ENCODE data around the gene PTH1R. TPM values are rescaled to one million over a fixed set of nuclear protein-coding genes. Genes with fewer than 3 reads are reported as not detected.

PTH1R gene
- total RNA-seq, 1 donor from 2014 or later, result not detected

GRCh38 chr3:46863261-46863782 lies 14.2 kb upstream of the PTH1R start, which contains the start of gene MYL3:
Gene MYL3 (minus strand): TSS chr3:46863444. CDS start chr3:46863390, 54 bp downstream.
- intact Hi-C loops (cut with micrococcal nuclease), result no loop called here
- no peak for DNase-seq (ENCODE audit: low spot score)
- Mint-ChIP-seq H3K27me3 (ENCODE audit: insufficient read depth) (peaks cover 6% of the 10 kb centered on the region), H3K4me3 (no peak within 1 kb of the TSS), H3K27ac (no peak within 1 kb of the TSS), H3K4me1 (ENCODE audit: low read depth) (no peaks in the 10 kb centered on the region), H3K36me3 (ENCODE audit: low read depth) (no peaks in the 10 kb centered on the region), H3K9me3 (no peaks in the 10 kb centered on the region)

DNA sequence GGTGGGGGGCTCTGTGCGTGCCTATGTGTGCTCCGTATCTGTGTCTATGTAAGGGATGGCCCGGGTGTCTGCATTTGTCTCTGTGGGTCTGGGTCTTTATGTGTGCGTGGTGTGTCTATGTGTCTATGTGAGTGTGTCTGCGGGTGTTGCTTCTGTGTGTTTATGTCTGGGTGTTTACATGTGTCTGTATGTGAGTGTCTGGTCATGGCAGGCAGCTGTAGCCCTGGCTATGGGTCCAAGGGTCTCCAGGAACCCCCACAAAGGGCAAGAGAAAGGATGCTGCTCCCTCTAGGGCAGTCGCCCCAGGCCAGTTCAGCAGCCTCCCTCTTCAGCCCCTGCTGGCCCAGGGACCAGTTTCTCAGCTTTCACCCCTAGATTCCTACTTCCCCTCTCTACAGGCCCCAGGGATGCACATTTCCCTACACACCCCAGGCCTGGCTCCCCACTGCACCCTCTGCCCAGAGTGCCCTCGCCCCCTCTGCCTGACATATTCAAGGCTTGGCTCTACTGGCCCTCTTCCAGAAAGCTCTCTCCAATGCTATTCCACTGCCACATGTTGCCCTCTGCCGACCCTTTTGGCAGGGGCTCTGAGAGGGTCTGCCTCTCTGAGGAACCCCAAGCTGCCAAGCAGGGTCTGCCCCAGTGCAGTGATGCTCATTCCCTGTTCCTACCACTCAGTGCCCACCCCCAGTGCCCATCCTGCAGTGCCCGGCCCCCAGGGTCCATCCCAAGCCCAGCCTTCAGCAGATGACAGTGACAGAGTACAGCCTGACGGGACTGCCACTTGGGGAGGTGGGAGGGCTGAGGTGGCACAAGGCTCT lies 13.2 kb upstream of the PTH1R start:
- no peak for DNase-seq (ENCODE audit: low spot score)
- H3K27ac Mint-ChIP-seq, result no peak overlapping the region
- H3K36me3 Mint-ChIP-seq (ENCODE audit: low read depth), result no peaks in the 10 kb centered on the region
- no peaks in the 10 kb centered on the region for H3K9me3 Mint-ChIP-seq
- intact Hi-C loops (cut with micrococcal nuclease), result no loop called here
- no peaks in the 10 kb centered on the region for H3K4me1 Mint-ChIP-seq (ENCODE audit: low read depth)
- H3K27me3 Mint-ChIP-seq (ENCODE audit: insufficient read depth), result peaks cover 7% of the 10 kb centered on the region
- no peak overlapping the region for H3K4me3 Mint-ChIP-seq

GRCh38 chr3:46865031-46865507 lies 12.5 kb upstream of the PTH1R start:
- intact Hi-C loops (cut with micrococcal nuclease), result no loop called here
- Mint-ChIP-seq H3K27me3 (ENCODE audit: insufficient read depth) (peaks cover 5% of the 10 kb centered on the region), H3K36me3 (ENCODE audit: low read depth) (no peaks in the 10 kb centered on the region), H3K27ac (no peak overlapping the region), H3K9me3 (no peaks in the 10 kb centered on the region), H3K4me1 (ENCODE audit: low read depth) (no peaks in the 10 kb centered on the region), H3K4me3 (no peak overlapping the region)
- DNase-seq (ENCODE audit: low spot score), result no peak

DNA sequence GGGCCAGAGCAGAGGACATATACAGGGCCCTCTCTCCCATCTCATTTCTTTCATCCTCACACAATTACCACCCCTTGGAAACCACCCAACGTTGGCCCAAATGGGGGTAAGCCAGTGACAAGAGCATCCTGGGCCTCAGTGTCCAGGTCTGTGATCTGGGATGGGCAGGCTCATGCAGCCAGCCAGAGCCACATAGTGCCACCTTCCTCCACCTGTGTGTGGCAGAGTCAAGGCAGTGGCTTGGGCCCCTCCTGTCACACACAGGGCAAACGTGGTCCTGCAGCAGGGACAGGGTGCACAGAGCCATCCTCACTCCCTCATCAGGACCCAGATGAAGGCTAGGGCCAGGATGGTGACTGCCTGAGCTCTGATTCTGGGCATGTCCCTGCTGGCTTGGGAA lies 12.0 kb upstream of the PTH1R start:
- no peaks in the 10 kb centered on the region for H3K4me1 Mint-ChIP-seq (ENCODE audit: low read depth)
- H3K9me3 Mint-ChIP-seq, result no peaks in the 10 kb centered on the region
- H3K36me3 Mint-ChIP-seq (ENCODE audit: low read depth), result no peaks in the 10 kb centered on the region
- H3K27ac Mint-ChIP-seq, result no peak overlapping the region
- intact Hi-C loops (cut with micrococcal nuclease), result no loop called here
- no peak for DNase-seq (ENCODE audit: low spot score)
- H3K4me3 Mint-ChIP-seq, result no peak overlapping the region
- peaks cover 5% of the 10 kb centered on the region for H3K27me3 Mint-ChIP-seq (ENCODE audit: insufficient read depth)

DNA sequence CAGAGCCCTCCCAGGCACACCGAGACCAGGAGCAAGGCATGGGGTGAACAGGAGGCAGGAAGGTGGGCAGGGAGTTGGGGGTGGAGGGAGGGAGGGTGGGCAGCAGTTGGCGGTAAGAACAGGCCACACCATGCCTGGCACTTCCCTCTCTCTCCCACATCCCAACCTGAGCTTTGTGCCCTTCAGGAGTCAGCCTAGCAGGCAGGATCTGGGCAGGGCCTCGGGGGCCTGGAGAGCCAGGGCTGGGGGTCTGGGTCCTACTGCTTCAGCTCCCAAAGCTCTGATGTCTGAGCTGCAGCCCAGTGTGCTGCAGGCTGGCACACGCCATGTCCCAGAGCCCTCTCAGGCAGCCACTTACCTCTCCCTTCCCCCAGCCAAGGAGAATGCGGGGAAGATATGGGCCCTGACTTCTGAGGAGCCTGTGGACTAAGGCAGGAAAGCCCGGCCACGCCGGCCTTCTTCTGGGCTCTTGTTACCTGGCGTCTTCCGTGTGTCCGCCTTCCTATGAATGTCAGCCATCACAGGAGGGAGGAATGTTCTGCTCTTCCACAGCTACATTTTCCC lies 11.4 kb upstream of the PTH1R start:
- H3K27me3 Mint-ChIP-seq (ENCODE audit: insufficient read depth), result peaks cover 7% of the 10 kb centered on the region
- H3K36me3 Mint-ChIP-seq (ENCODE audit: low read depth), result no peaks in the 10 kb centered on the region
- H3K9me3 Mint-ChIP-seq, result no peaks in the 10 kb centered on the region
- no peak overlapping the region for H3K27ac Mint-ChIP-seq
- no peaks in the 10 kb centered on the region for H3K4me1 Mint-ChIP-seq (ENCODE audit: low read depth)
- DNase-seq (ENCODE audit: low spot score), result no peak
- intact Hi-C loops (cut with micrococcal nuclease), result loop anchor here (1.0 to 2.0 kb wide), 6 partner anchors 29 to 505 kb away; no protein-coding TSS in a partner anchor
- H3K4me3 Mint-ChIP-seq, result no peak overlapping the region

DNA sequence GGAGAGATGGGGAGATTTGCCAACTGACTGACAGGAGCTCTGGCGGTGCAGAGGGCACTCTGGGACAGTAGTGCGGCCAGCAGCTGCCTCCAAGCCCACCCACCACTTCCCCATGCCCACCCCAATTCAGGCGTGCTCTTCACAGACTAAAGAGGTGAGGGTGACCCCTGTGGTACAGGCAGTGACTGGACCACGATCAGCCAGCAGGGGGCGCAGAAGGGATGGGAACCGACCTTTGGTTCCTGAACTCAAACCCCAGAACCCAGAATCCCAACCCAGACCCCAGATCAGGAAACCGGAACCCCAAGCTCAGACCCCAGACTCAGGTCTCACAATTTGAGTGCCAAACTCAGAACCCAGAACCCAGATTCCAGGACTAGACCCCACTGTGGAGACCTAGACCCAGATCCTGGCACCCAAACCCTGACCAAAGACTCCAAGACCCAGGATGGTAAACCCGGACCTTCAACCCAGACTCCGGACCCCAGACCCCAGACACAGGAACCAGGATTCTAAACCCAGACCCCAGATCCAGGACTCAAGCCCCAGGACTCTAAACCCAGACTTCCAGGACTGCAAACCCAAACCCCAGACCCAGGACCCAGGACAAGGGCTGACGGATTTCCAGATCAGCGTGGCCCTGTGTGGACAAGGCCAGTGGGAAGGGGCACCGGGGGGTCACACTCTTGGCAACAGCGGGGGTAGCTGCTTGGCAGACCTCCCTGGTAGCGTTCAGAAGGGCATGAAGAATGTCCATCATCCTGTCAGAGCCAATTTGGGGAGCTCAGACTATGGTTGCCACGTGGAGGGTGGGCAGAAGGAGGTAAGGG lies 10.6 kb upstream of the PTH1R start:
- peak; percentile 56 for DNase-seq (ENCODE audit: low spot score)
- Mint-ChIP-seq H3K9me3 (no peaks in the 10 kb centered on the region), H3K27ac (no peak overlapping the region), H3K27me3 (ENCODE audit: insufficient read depth) (peaks cover 7% of the 10 kb centered on the region), H3K36me3 (ENCODE audit: low read depth) (no peaks in the 10 kb centered on the region), H3K4me1 (ENCODE audit: low read depth) (no peaks in the 10 kb centered on the region), H3K4me3 (no peak overlapping the region)
- intact Hi-C loops (cut with micrococcal nuclease), result loop anchor here (1.0 to 2.0 kb wide), 6 partner anchors 28 to 504 kb away; no protein-coding TSS in a partner anchor

- no peaks in the 10 kb centered on the region for H3K36me3 Mint-ChIP-seq (ENCODE audit: low read depth)
- no peak overlapping the region for H3K4me3 Mint-ChIP-seq
- intact Hi-C loops (cut with micrococcal nuclease), result loop anchor here (2.0 kb wide), 2 partner anchors 131 to 503 kb away; no protein-coding TSS in a partner anchor
Observed at GRCh38 chr3:46867550-46867898, 10.0 kb upstream of the PTH1R start.

DNA sequence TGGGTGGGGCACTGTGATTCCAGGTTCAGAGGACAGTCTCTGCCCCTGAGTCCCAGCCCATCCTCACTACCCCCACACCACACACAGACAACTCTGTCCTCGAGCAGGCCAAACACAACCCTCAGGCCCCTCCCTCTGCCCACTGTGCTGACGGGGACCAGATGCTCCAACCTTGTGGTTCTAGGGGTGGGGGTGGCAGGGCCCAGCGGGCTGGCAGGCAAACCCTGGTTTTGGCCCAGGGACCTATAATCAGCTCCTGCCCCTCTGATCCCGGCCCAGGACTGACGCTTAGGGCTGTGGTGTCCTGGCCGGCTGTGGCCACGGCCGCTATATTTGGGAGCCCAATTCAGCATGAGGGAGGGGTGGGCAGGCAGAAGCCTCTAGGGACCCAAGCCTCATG lies 9.2 kb upstream of the PTH1R start:
- peaks cover 10% of the 10 kb centered on the region for H3K27me3 Mint-ChIP-seq (ENCODE audit: insufficient read depth)
- H3K9me3 Mint-ChIP-seq, result no peaks in the 10 kb centered on the region
- DNase-seq (ENCODE audit: low spot score), result no peak
- intact Hi-C loops (cut with micrococcal nuclease), result no loop called here
- no peak overlapping the region for H3K4me3 Mint-ChIP-seq
- peaks cover 5% of the 10 kb centered on the region for H3K4me1 Mint-ChIP-seq (ENCODE audit: low read depth)
- no peak overlapping the region for H3K27ac Mint-ChIP-seq
- H3K36me3 Mint-ChIP-seq (ENCODE audit: low read depth), result no peaks in the 10 kb centered on the region

More at GRCh38 chr3:46867550-46867898, 10.0 kb upstream of the PTH1R start:
- H3K27ac Mint-ChIP-seq, result no peak overlapping the region
- DNase-seq (ENCODE audit: low spot score), result no peak
- no peaks in the 10 kb centered on the region for H3K9me3 Mint-ChIP-seq
- peaks cover 7% of the 10 kb centered on the region for H3K27me3 Mint-ChIP-seq (ENCODE audit: insufficient read depth)
- no peaks in the 10 kb centered on the region for H3K4me1 Mint-ChIP-seq (ENCODE audit: low read depth)

DNA sequence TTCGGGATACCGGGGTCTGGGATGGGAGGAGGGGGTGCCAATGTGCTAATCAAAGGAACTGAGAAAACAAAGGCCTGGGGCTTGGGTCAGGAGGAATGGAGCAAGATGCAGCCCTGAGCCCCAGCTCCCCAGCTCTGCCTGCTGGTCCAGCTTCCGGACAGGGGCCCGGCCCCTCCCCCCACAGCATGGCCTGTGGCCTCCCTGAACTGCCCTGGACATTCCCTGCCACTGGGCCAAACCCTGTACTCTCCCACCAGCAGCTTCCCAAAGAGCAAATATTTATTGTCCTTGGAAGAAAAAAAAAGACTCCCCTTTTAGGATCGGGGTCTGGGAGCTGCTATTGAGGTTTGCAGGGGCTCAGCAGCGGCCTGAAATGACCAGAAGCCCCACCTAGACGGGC lies 8.6 kb upstream of the PTH1R start:
- H3K9me3 Mint-ChIP-seq, result no peaks in the 10 kb centered on the region
- H3K4me3 Mint-ChIP-seq, result no peak overlapping the region
- peaks cover 5% of the 10 kb centered on the region for H3K4me1 Mint-ChIP-seq (ENCODE audit: low read depth)
- peaks cover 10% of the 10 kb centered on the region for H3K27me3 Mint-ChIP-seq (ENCODE audit: insufficient read depth)
- intact Hi-C loops (cut with micrococcal nuclease), result no loop called here
- no peaks in the 10 kb centered on the region for H3K36me3 Mint-ChIP-seq (ENCODE audit: low read depth)
- no peak overlapping the region for H3K27ac Mint-ChIP-seq
- DNase-seq (ENCODE audit: low spot score), result no peak

- no peak overlapping the region for H3K27ac Mint-ChIP-seq
- H3K36me3 Mint-ChIP-seq (ENCODE audit: low read depth), result no peaks in the 10 kb centered on the region
- no peak overlapping the region for H3K4me3 Mint-ChIP-seq
- no peak for DNase-seq (ENCODE audit: low spot score)
- H3K27me3 Mint-ChIP-seq (ENCODE audit: insufficient read depth), result peaks cover 12% of the 10 kb centered on the region
- peaks cover 5% of the 10 kb centered on the region for H3K4me1 Mint-ChIP-seq (ENCODE audit: low read depth)
- intact Hi-C loops (cut with micrococcal nuclease), result no loop called here
- H3K9me3 Mint-ChIP-seq, result no peaks in the 10 kb centered on the region
Observed at GRCh38 chr3:46869440-46869839, 8.1 kb upstream of the PTH1R start.

- Mint-ChIP-seq H3K4me1 (ENCODE audit: low read depth) (peaks cover 5% of the 10 kb centered on the region), H3K9me3 (no peaks in the 10 kb centered on the region), H3K4me3 (no peak overlapping the region), H3K27me3 (ENCODE audit: insufficient read depth) (peaks cover 15% of the 10 kb centered on the region), H3K36me3 (ENCODE audit: low read depth) (no peaks in the 10 kb centered on the region), H3K27ac (no peak overlapping the region)
- intact Hi-C loops (cut with micrococcal nuclease), result no loop called here
- no peak for DNase-seq (ENCODE audit: low spot score)
Observed at GRCh38 chr3:46870651-46871050, 6.9 kb upstream of the PTH1R start.

DNA sequence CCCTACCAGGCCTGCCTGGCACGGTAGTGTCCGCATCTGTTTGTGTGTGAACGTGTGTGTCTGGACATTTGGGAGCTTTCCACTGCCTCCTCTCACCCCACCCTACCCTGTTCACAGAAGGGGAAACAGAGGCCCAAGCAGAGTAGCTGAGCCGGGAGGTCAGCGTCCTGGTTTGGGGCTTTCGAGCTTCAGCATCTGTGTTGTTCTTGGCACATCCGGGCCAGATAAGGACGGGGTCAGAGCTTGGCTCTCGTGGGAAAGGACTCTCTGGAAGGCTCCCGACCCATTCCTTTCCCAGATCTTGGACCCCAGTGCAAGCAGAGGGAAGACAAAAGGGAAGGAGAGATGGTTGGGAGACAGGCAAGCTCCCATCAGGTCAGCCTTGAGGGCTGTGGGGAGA lies 6.3 kb upstream of the PTH1R start:
- H3K9me3 Mint-ChIP-seq, result no peaks in the 10 kb centered on the region
- no peak for DNase-seq (ENCODE audit: low spot score)
- H3K36me3 Mint-ChIP-seq (ENCODE audit: low read depth), result no peaks in the 10 kb centered on the region
- intact Hi-C loops (cut with micrococcal nuclease), result no loop called here
- no peak overlapping the region for H3K27ac Mint-ChIP-seq
- peaks cover 5% of the 10 kb centered on the region for H3K4me1 Mint-ChIP-seq (ENCODE audit: low read depth)
- peaks cover 15% of the 10 kb centered on the region for H3K27me3 Mint-ChIP-seq (ENCODE audit: insufficient read depth)
- no peak overlapping the region for H3K4me3 Mint-ChIP-seq

All from activated T-helper 1 cell treated with anti-CD3 and anti-CD28 coated beads, Interleukin-12 subunit alpha, Interleukin-12 subunit beta, Interleukin-2, Interleukin-4 antibody, amounts not matched to agents 30 ng/mL and 10 ng/mL and 1 ng/mL, durations not matched to agents 14 hours and 24 hours and 36 hours (primary cell).